ENCODE results near the gene PTPRB. TPM values are rescaled to one million over a fixed set of nuclear protein-coding genes. Genes with fewer than 3 reads are reported as not detected.
A peak's percentile ranks its signal among the peaks of the same experiment; 100 is the strongest.

The PTPRB gene
- total RNA-seq, 6 experiments from 2014 or later = 12.7 to 35.9 (median 16.9) TPM

DNA sequence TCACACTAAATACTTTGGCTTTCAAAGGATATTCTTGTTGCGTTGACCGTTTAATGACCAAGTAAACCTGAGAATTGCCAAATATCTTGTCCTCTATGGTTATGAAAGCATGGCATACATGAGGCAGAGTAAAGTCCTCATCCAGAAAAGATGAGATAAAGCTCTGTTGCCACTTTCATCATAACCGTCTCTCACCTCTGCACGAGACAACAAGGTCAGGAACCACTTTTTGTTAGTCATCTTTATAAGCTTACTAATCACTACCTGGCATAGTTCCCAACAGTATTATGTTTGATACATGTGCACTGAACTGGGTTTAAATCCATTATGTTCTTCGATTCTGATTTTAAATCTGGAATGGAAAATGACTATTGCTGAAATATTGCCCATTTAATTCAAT, 31.3 kb downstream of the PTPRB start:
- H3K27me3 ChIP-seq = peaks cover 0 to 8% of the 10 kb centered on the region in 2 donors
- H3K36me3 ChIP-seq = no peaks in the 10 kb centered on the region
- H3K4me3 ChIP-seq = peak overlapping the region in 1 of 3 donors; percentile 3
- WGBS (ENCODE audit: insufficient coverage, low coverage, low lambda C conversion rate, missing lambda C conversion rate) = 58% methylated on average over 5 of the region's 5 CpGs
- TF ChIP-seq, protein P1, sequence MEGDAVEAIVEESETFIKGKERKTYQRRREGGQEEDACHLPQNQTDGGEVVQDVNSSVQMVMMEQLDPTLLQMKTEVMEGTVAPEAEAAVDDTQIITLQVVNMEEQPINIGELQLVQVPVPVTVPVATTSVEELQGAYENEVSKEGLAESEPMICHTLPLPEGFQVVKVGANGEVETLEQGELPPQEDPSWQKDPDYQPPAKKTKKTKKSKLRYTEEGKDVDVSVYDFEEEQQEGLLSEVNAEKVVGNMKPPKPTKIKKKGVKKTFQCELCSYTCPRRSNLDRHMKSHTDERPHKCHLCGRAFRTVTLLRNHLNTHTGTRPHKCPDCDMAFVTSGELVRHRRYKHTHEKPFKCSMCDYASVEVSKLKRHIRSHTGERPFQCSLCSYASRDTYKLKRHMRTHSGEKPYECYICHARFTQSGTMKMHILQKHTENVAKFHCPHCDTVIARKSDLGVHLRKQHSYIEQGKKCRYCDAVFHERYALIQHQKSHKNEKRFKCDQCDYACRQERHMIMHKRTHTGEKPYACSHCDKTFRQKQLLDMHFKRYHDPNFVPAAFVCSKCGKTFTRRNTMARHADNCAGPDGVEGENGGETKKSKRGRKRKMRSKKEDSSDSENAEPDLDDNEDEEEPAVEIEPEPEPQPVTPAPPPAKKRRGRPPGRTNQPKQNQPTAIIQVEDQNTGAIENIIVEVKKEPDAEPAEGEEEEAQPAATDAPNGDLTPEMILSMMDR (IDR thresholded peaks at IDR 0.05) = no peak
- no peak for TF ChIP-seq POLR2A (IDR thresholded peaks at IDR 0.05)
- ATAC-seq (no peak), DNase-seq (no peak)
- intact Hi-C loops (cut with DNase I) = no loop called here
- peaks cover 0 to 4% (median 0%) of the 10 kb centered on the region in 4 donors for H3K4me1 ChIP-seq
- no peaks in the 10 kb centered on the region for H3K9me3 ChIP-seq
- no peak overlapping the region for H3K27ac ChIP-seq

DNA sequence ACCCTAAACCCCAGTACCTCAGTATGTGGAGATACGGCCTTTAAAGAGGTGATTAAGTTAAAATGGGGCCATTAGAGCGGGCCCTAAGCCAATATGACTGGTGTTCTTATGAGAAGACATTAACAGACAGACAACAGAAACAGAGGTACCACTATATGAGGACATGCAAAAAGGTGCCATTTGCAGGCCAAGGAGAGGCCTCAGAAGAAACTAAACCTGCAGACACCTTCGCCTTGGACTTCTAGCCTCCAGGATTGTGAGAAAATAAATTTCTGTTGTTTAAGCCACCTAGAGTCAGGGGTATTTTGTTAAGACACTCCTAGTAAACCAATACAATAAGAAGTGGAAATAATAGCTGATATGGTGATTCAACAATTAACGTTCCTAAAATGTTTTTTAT, 32.6 kb downstream of the PTPRB start:
- WGBS (ENCODE audit: insufficient coverage, low coverage, low lambda C conversion rate, missing lambda C conversion rate) = 55% methylated on average over 4 of the region's 4 CpGs
- no peak overlapping the region for H3K4me3 ChIP-seq

DNA sequence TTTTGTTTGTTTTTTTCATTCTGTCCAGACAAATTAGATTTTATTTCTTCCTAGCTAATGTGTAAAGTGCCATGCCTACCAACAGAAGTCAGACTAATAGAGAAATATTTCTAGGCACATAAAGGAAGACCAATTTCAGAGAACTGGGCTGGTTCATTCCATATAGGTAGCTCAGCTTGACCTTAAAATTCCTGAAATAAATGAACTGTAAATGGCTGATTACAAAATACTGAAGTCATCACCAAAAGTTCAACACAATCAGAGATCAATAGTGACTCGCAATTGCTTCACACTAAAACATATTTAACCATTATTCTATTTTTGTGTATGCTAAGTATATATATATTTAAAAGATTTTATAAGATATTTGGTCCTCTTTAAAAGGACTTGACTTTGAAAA, 34.2 kb downstream of the PTPRB start:
- intact Hi-C loops (cut with DNase I) = no loop called here
- Histone ChIP-seq H3K36me3 (no peaks in the 10 kb centered on the region), H3K4me3 (no peak overlapping the region), H3K9me3 (no peaks in the 10 kb centered on the region), H3K4me1 (no peaks in the 10 kb centered on the region), H3K27me3 (no peaks in the 10 kb centered on the region), H3K27ac (no peak overlapping the region)
- ATAC-seq (no peak), DNase-seq (no peak)
- 15% methylated on average over 1 of the region's 1 CpG for WGBS (ENCODE audit: insufficient coverage, low coverage, low lambda C conversion rate, missing lambda C conversion rate)
- TF ChIP-seq, protein P1 (IDR thresholded peaks at IDR 0.05) = no peak
- no peak for TF ChIP-seq POLR2A (IDR thresholded peaks at IDR 0.05)

More for the DNA sequence above, 32.6 kb downstream of the PTPRB start:
- H3K27me3 ChIP-seq = peaks cover 0 to 7% of the 10 kb centered on the region in 2 donors
- no peak overlapping the region for H3K27ac ChIP-seq
- no peak for DNase-seq
- H3K36me3 ChIP-seq = no peaks in the 10 kb centered on the region
- H3K4me1 ChIP-seq = peaks cover 0 to 4% (median 0%) of the 10 kb centered on the region in 4 donors
- no peaks in the 10 kb centered on the region for H3K9me3 ChIP-seq
- TF ChIP-seq POLR2A (IDR thresholded peaks at IDR 0.05) = no peak
- TF ChIP-seq, protein P1 (IDR thresholded peaks at IDR 0.05) = no peak
- intact Hi-C loops (cut with DNase I) = no loop called here
- ATAC-seq = no peak

DNA sequence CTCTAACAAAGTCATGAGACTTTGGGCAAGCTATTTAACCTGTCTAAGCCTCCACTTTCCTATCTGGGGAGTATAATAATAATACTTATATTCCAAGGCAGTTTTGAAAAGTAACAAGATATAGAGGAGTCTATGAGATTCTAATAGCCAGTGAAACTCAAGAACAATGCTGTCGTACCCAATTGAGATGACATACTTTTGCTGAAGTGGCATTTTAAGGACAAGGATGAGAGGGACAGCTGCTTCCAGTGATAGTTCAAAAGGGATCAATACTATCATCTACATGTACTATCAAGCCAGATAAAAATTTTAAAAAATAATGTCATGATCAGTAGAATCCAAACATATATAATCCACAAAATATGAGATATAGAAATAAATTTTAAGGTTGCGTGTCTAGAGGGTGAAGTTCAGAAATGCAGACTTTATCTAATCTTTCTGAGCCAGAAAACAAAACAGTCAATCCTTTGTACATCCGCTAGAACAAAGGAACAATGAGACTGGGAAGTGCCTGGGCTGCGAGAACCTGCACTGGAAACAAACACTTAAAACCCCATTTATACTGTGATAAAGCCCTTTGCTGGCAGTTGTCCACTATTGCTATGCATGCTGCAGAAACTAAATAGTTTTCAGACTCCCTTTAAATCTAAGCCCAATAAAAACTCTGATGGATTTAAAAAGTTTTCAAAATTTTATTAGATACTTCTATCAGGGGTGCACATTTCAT, 38.6 kb downstream of the PTPRB start:
- intact Hi-C loops (cut with DNase I) = loop anchor here in 1 of 2 donors (10.0 kb wide), 1 partner anchor 126 kb away; no protein-coding TSS in a partner anchor
- Histone ChIP-seq H3K4me1 (no peaks in the 10 kb centered on the region), H3K27ac (peak overlapping the region in 1 of 3 donors; percentile 25), H3K36me3 (no peaks in the 10 kb centered on the region), H3K4me3 (no peak overlapping the region), H3K27me3 (no peaks in the 10 kb centered on the region), H3K9me3 (no peaks in the 10 kb centered on the region)
- TF ChIP-seq POLR2A (IDR thresholded peaks at IDR 0.05) = no peak
- TF ChIP-seq, protein P1 (IDR thresholded peaks at IDR 0.05) = no peak
- WGBS (ENCODE audit: insufficient coverage, low coverage, low lambda C conversion rate, missing lambda C conversion rate) = 25% methylated on average over 4 of the region's 4 CpGs
- DNase-seq (no peak), ATAC-seq (peak; percentile 56 to 85 (median 72))
